H1 (cell line): Measurements from ENCODE around the gene BRIP1.

Experiments
- CREB1 ChIP-seq: IDR thresholded peaks from 2 replicates; pipeline ENCODE4 v1.6.1; 2012; ENCODE audit warnings: inconsistent platforms
- CTCF ChIP-seq, 3 experiments: IDR thresholded peaks; 1 replicate in 2 of 3; 2 replicates in 1 of 3; pipeline versions ENCODE4 v1.5.1 to v1.6.1; 2011; ENCODE audit warnings: low read length in 3 of 3, mild to moderate bottlenecking in 3 of 3, inconsistent platforms in 2 of 3, low read depth in 1 of 3, moderate library complexity in 1 of 3; ENCODE audit not compliant: insufficient read depth in 1 of 3; ENCODE audit errors: control extremely low read depth in 1 of 3
- HDAC2 ChIP-seq, 2 experiments: fragments of 300-600 bp in 1 of 2; sonication (generic) in 1 of 2; IDR thresholded peaks; 2 replicates each; pipeline ENCODE4 v1.6.1; 2011 to 2012; ENCODE audit warnings: low read depth in 2 of 2, low read length in 2 of 2, mild to moderate bottlenecking in 2 of 2, moderate library complexity in 2 of 2, borderline replicate concordance in 1 of 2, inconsistent platforms in 1 of 2
- KDM1A ChIP-seq: fragments of 200-600, 300-600 bp; sonication (generic); IDR thresholded peaks from 2 replicates; pipeline ENCODE4 v1.7.1; 2016; ENCODE audit warnings: mild to moderate bottlenecking, low read length, borderline replicate concordance
- POLR2A ChIP-seq, 2 experiments: IDR thresholded peaks; 1 replicate in 1 of 2; 2 replicates in 1 of 2; pipeline ENCODE4 v1.6.1; 2011; ENCODE audit warnings: low read depth in 2 of 2, low read length in 2 of 2, mild to moderate bottlenecking in 2 of 2; ENCODE audit errors: control extremely low read depth in 1 of 2
- POLR2AphosphoS5 ChIP-seq: IDR thresholded peaks from 2 replicates; pipeline ENCODE4 v1.6.1; 2011; ENCODE audit warnings: low read depth, low read length
- RXRA ChIP-seq: IDR thresholded peaks from 2 replicates; pipeline ENCODE4 v1.6.1; 2011; ENCODE audit warnings: low read depth, mild to moderate bottlenecking, low read length, moderate library complexity; ENCODE audit not compliant: insufficient read depth
- SP1 ChIP-seq: IDR thresholded peaks from 2 replicates; pipeline ENCODE4 v1.6.1; 2011; ENCODE audit warnings: low read depth, low read length
- SP4 ChIP-seq: IDR thresholded peaks from 2 replicates; pipeline ENCODE4 v1.6.1; 2012; ENCODE audit warnings: low read length, inconsistent platforms

GRCh38 chr17:61803796-61804195 is 59.5 kb downstream of the BRIP1 start:
- TF ChIP-seq CREB1 (no peak), CTCF (IDR thresholded peaks at IDR 0.05; ENCODE audit: control extremely low read depth in 1 of 3, insufficient read depth in 1 of 3, low read depth in 1 of 3, low read length in 3 of 3) (no peak), HDAC2 (IDR thresholded peaks at IDR 0.05; ENCODE audit: borderline replicate concordance in 1 of 2, low read depth in 2 of 2, low read length in 2 of 2) (no peak), RXRA (no peak), SP4 (no peak), POLR2A (IDR thresholded peaks at IDR 0.05; ENCODE audit: control extremely low read depth in 1 of 2, low read depth in 2 of 2, low read length in 2 of 2) (no peak), POLR2AphosphoS5 (no peak), KDM1A (no peak), SP1 (no peak)
